Stimulated activated CD4-positive, alpha-beta T cell treated with anti-CD3 and anti-CD28 coated beads, Interleukin-1b, Interleukin-23, amount 100 ng/mL, for 1 hour (primary cell): ENCODE measurements around the gene PGLYRP3.

ENCODE experiments used
- DNase-seq, 2 donors: peaks; one replicate each; pipeline ENCODE4 v3.0.0-alpha.2; 2020; ENCODE audit warnings: low read depth in 2 of 2

PGLYRP3 gene

DNA sequence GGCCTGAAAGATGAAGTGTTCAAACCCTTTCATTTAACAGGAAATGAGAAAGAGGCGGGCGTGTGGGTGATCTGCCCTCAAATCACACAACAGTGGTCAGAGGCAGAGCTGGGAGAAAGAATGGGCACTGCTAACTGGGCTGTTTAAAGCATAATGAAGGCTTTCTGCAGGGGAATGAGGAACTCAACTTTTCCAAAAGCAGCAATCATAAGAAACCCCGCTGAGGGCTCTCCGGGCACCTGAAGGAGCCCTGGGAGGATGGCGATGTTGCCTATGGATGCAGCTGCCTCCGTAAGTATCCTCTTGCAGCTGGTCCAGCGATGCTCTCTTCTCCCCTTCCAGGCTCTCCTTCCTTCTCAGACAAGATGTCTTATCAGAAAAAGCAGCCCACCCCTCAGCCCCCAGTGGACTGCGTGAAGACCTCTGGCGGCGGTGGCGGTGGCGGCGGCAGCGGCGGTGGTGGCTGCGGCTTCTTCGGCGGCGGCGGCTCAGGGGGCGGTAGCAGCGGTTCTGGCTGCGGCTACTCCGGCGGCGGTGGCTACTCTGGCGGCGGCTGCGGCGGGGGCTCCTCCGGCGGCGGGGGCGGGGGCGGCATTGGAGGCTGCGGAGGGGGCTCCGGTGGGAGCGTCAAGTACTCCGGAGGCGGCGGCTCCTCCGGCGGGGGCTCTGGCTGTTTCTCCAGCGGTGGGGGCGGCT, 52.0 kb downstream of the PGLYRP3 start:
- no peak for DNase-seq

DNA sequence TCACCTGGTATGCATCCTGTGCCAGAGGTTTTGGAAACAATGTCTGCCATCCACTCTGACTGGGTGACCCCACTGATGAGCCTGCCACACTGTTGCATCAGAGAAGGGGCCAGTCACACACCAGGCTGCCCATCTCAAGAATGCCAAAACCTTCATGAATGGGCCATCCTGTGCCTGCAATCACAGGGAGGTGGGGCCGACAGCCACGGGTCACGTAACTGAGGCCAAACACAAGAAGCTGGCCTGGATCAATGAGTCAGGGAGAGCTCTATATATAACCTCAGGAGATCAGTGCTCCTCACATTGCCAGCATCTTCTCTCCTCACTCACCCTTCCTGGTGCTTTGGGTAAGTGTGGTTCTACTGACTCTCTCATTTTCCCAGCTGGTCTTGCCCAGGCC, 53.4 kb downstream of the PGLYRP3 start, which contains the start of gene LORICRIN:
TSS of gene LORICRIN (plus strand) at position 301 of the 400 bp plus-strand sequence. CDS start 1,263 bp downstream, outside the sequence.
- no peak for DNase-seq

DNA sequence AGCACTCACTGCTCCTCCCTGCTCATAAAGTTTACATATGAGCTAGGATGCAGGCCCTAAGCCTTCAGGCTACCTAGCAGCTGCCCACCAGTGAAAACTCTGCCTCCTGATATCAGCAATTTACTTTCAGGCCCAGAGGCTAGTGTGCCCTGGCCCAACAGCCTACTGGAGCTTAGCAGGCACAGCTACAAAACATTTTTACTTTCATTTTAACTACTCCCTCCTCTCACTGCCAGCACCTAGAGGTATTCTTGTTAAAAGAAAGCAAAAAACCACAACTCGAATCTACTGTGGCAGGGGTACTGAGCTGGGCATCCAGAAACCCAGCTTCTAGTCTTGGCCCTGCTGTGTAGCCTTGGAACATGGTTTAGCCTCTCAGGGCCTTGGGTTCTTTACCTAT, 59.1 kb downstream of the PGLYRP3 start:
- no peak for DNase-seq

DNA sequence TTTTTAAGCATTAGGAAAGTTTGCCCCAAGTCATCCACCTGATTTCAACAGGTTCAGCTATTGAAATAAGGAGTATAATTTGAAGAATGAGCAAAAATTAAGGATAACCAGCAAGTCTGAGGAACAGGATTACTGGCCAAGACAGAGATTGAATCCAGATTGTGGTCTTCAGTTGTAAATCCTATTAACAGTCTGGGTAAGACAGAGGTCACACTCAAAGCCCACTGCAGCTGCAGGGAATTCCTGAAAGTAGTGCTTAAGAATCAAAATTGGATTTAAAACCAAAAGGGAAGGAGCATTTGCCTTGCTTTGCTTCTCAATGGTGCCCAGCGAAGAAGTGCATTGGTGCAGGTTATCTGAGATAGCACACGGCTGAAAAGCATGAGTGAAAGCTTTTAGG, 59.7 kb downstream of the PGLYRP3 start:
- no peak for DNase-seq

DNA sequence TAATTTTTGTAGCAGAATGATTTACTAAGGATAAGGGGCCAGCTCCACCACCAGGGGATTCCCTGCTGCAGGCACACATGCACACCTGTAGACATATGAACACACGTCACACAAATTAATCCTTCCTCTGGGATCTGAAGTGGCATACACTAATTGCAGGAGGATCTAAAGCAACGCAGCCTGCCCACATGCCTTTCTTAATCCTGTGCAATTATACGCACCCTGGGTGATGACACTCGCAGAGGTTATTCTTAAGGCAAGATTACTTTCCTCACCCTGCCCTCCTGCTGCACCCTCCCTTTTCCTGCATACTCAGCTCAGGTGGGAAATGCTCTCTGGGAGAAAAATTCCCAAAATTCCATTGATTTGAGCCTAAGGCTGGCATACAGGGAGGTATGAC, 60.8 kb downstream of the PGLYRP3 start:
- DNase-seq = no peak

DNA sequence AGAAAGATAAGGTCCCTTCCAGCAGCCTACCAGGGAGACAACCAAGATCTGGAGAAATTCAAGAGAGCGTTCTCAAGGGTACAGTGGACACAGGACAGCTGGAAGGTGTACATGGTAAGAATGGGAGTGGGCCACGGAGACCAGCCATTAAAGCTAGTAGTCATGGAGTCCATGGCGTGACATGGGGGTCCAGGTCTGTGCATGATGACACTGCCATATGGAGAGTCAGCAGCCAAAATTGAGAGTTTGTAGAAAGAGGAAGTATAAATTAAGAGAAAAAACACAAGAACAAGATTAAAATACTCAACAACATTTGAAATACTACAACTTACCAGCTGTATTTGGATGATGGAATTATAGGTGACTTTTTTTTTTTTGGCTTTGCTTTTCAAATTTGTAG, 61.2 kb downstream of the PGLYRP3 start:
- no peak for DNase-seq

DNA sequence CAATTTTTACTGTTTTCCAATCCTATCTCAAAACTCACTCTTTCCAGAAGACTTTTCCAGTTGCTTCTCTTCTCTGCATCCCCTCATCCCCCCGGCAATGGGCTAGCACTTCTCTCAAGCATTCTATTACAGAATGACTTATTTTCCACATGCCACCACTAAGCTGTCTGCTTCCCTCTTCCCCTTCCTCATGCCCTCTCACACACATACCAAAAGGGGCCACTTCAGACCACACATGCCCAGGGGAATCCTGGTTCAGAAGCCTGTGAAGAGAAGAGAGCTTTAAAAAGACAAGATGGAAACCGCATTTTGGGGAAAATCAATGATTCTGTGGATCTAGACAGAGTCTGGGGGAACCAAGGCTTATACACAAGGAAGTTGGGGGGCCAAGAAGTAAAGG, 61.7 kb downstream of the PGLYRP3 start:
- DNase-seq = no peak

DNA sequence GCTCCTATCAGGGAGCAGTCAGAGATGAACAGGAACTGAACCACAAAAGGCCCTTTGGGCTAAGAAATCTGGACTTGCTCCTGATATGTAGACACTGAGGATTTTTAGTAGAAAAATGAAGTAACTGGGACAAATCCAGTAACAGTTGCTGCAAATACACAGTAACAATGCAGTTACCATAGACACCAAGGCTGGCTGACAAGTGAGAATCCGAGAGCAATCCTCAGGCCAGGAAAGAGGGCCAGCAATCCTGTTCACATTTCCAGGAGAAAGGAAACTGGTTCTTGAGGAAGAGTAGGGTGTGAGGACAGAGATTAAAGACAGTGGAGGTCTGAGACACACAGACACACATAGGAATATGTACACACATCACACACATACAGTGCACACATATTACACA, 62.6 kb downstream of the PGLYRP3 start:
- no peak for DNase-seq

DNA sequence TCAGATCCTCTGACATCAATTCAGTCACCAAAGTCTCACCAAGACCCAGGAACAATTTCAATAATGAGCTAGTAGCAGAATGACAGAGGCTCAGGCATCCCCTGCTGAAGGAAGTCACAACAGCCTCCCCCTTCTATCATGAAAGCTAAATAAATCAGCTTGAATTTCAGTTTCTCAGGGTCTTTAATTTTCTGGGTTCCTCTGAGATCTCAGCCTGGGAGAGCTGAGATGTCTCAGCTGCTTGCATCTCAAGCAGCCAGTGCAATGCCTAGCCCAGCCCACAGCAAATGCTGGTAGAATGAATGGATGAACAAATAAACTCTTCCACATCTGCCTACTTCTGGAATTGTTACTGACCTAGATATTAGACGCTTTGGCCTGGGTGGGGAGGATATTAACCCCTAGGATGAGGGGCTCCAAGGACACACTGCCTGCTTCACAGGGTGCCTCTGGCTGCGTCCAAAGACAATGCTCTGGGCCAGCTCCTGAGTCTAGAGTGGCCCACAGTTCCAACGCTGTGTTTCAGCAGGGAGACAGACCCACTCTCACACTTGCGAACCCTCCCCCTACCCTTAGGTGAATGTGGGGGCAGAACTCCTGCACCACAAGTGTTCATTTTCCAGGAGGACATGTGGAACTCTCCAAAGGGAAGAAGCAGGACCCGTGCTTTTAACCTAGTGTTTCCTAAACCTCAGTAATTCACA, 64.4 kb downstream of the PGLYRP3 start:
- DNase-seq = no peak
